ENCODE data around the gene OR2T10.
"Not testable (repeated sequence)": the region's sequence is repeated elsewhere in the genome, so short reads cannot be mapped to it uniquely, and the experiment has no call there.

The OR2T10 gene

DNA sequence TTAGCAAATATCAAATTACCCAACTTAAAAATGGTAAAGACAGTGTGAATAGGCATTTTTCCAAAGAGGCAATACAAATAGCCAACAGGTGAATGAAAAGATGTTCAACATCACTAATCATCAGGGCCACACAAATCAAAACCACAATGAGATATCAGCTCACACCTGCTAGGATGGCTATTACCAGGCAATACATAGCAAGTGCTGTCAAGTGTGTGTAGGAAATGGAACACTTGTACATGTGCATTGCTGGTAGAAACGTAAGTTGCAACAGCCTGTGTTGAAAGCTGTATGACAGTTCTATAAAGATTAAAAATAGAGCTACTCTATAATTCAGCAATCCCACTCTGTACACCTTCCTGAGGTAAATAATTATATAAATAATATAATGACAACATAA is 25.5 kb downstream of the OR2T10 start:
- not testable (repeated sequence) for H3K27me3 ChIP-seq (ENCODE audit: low read depth, low read length); H4K20me1 ChIP-seq (ENCODE audit: insufficient read depth, low read length); H3K79me2 ChIP-seq (ENCODE audit: low read length); H3K9ac ChIP-seq (ENCODE audit: low read length); H3K4me3 ChIP-seq (ENCODE audit: low read length); H3K36me3 ChIP-seq (replicated peaks; ENCODE audit: low read depth, low read length); H3K4me1 ChIP-seq (ENCODE audit: low read length); H3K27ac ChIP-seq (ENCODE audit: low read length); H3K9me3 ChIP-seq (ENCODE audit: insufficient read depth, low read length); H3K4me2 ChIP-seq (ENCODE audit: low read length); H2AFZ ChIP-seq (ENCODE audit: low read depth, low read length)

DNA sequence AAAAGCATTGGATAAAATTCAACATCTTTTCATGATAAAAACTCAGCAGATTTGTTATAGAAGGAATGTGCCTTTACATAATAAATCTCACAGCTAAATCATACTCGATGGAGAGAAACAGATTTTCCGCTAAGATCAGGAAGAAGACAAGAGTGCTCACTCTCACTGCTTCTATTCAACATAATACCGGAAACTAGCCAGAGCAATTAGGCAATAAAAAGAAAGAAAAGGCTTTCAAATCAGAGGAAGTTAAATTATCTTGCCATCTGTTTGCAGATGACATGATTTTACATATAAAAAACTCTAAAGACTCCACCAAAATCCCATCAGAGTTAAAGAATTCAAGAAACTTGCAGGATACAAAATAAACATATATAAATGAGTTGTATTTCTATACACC is 26.7 kb downstream of the OR2T10 start:
- H3K4me2 ChIP-seq (ENCODE audit: low read length); H3K27ac ChIP-seq (ENCODE audit: low read length); H3K79me2 ChIP-seq (ENCODE audit: low read length); H4K20me1 ChIP-seq (ENCODE audit: insufficient read depth, low read length); H2AFZ ChIP-seq (ENCODE audit: low read depth, low read length); H3K4me1 ChIP-seq (ENCODE audit: low read length); H3K27me3 ChIP-seq (ENCODE audit: low read depth, low read length); H3K4me3 ChIP-seq (ENCODE audit: low read length); H3K36me3 ChIP-seq (replicated peaks; ENCODE audit: low read depth, low read length); H3K9ac ChIP-seq (ENCODE audit: low read length); H3K9me3 ChIP-seq (ENCODE audit: insufficient read depth, low read length): not testable (repeated sequence)

- H3K4me3 ChIP-seq (ENCODE audit: low read length); H3K27ac ChIP-seq (ENCODE audit: low read length); H2AFZ ChIP-seq (ENCODE audit: low read depth, low read length); H3K4me1 ChIP-seq (ENCODE audit: low read length); H3K9ac ChIP-seq (ENCODE audit: low read length); H4K20me1 ChIP-seq (ENCODE audit: insufficient read depth, low read length); H3K27me3 ChIP-seq (ENCODE audit: low read depth, low read length); H3K4me2 ChIP-seq (ENCODE audit: low read length); H3K79me2 ChIP-seq (ENCODE audit: low read length); H3K9me3 ChIP-seq (ENCODE audit: insufficient read depth, low read length); H3K36me3 ChIP-seq (replicated peaks; ENCODE audit: low read depth, low read length): not testable (repeated sequence)
Observed at GRCh38 chr1:248569049-248569448, 28.5 kb downstream of the OR2T10 start.

GRCh38 chr1:248565530-248566373 is 31.7 kb downstream of the OR2T10 start:
- not testable (repeated sequence) for H4K20me1 ChIP-seq (ENCODE audit: insufficient read depth, low read length); H2AFZ ChIP-seq (ENCODE audit: low read depth, low read length); H3K9me3 ChIP-seq (ENCODE audit: insufficient read depth, low read length); H3K9ac ChIP-seq (ENCODE audit: low read length); H3K4me1 ChIP-seq (ENCODE audit: low read length); H3K27ac ChIP-seq (ENCODE audit: low read length); H3K4me2 ChIP-seq (ENCODE audit: low read length); H3K36me3 ChIP-seq (replicated peaks; ENCODE audit: low read depth, low read length); H3K79me2 ChIP-seq (ENCODE audit: low read length); H3K4me3 ChIP-seq (ENCODE audit: low read length); H3K27me3 ChIP-seq (ENCODE audit: low read depth, low read length)

DNA sequence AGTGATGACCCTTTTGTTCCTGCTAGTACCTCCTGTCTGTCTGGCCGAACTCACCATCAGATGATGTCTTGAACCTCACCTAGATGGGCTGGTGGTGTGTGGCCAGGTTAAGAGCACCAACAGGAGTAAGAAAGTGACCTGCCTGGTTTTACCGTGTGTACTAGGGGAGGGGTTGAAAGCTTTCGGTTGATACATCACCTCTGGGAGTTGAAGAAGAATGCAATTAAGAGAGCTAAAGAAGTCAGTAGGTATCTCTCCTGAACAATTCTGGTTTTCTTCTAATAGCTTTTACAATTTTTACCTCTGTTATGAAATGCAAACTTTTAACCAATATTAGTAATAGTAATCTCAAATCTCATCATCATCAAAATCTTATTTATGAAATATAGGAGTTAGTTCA is 34.8 kb downstream of the OR2T10 start, which contains the start of gene OR2T29:
TSS of gene OR2T29 (minus strand) at position 101 of the 400 bp plus-strand sequence. CDS start 3,281 bp downstream, outside the sequence.
- not testable (repeated sequence) for H3K9me3 ChIP-seq (ENCODE audit: insufficient read depth, low read length); H3K9ac ChIP-seq (ENCODE audit: low read length); H3K79me2 ChIP-seq (ENCODE audit: low read length); H3K36me3 ChIP-seq (replicated peaks; ENCODE audit: low read depth, low read length); H4K20me1 ChIP-seq (ENCODE audit: insufficient read depth, low read length); H3K4me2 ChIP-seq (ENCODE audit: low read length); H3K4me1 ChIP-seq (ENCODE audit: low read length); H3K27ac ChIP-seq (ENCODE audit: low read length); H2AFZ ChIP-seq (ENCODE audit: low read depth, low read length); H3K4me3 ChIP-seq (ENCODE audit: low read length); H3K27me3 ChIP-seq (ENCODE audit: low read depth, low read length)

DNA sequence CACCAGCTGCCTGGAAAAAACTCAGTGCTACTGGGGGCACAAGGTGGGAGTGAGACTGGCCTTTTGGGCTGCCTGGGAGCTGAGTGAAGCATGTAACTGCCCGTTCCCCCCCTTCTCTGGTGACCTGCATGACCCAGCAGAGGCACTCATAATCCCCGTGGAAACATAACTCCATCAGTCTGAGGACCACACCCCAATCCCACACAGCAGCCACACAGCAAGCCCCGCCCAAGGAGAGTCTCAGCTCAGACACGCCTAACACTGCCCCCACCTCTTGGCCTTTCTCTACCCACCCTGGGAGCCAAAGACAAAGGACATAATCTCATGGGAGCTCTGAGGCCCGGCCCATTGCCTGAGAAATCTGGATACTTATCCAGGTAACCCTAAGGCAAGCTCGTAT is 46.5 kb downstream of the OR2T10 start:
- H3K9ac ChIP-seq (ENCODE audit: low read length); H2AFZ ChIP-seq (ENCODE audit: low read depth, low read length); H3K4me3 ChIP-seq (ENCODE audit: low read length); H3K79me2 ChIP-seq (ENCODE audit: low read length); H3K36me3 ChIP-seq (replicated peaks; ENCODE audit: low read depth, low read length); H3K27me3 ChIP-seq (ENCODE audit: low read depth, low read length); H4K20me1 ChIP-seq (ENCODE audit: insufficient read depth, low read length); H3K9me3 ChIP-seq (ENCODE audit: insufficient read depth, low read length); H3K4me2 ChIP-seq (ENCODE audit: low read length); H3K4me1 ChIP-seq (ENCODE audit: low read length); H3K27ac ChIP-seq (ENCODE audit: low read length): not testable (repeated sequence)

- H3K27me3 ChIP-seq (ENCODE audit: low read depth, low read length); H3K4me2 ChIP-seq (ENCODE audit: low read length); H3K4me3 ChIP-seq (ENCODE audit: low read length); H3K36me3 ChIP-seq (replicated peaks; ENCODE audit: low read depth, low read length); H3K4me1 ChIP-seq (ENCODE audit: low read length); H2AFZ ChIP-seq (ENCODE audit: low read depth, low read length); H3K9ac ChIP-seq (ENCODE audit: low read length); H4K20me1 ChIP-seq (ENCODE audit: insufficient read depth, low read length); H3K9me3 ChIP-seq (ENCODE audit: insufficient read depth, low read length); H3K79me2 ChIP-seq (ENCODE audit: low read length); H3K27ac ChIP-seq (ENCODE audit: low read length): not testable (repeated sequence)
Observed at GRCh38 chr1:248547383-248547782, 50.1 kb downstream of the OR2T10 start.

Data from OCI-LY3 (cell line).